Esophagus squamous epithelium (tissue), 5 donors: ENCODE measurements around the gene XPNPEP1. TPM values are rescaled to one million over a fixed set of nuclear protein-coding genes. Genes with fewer than 3 reads are reported as not detected.

ENCODE experiments used
- DNase-seq: peaks from one replicate; lab custom pipeline; 2025; lab: John Stamatoyannopoulos, UW
- H3K27ac ChIP-seq, 4 donors: fragments of 200-600 bp; sonication (generic); one replicate each; pipeline ENCODE4 v1.5.1; 2016 to 2019; ENCODE audit warnings: mild to moderate bottlenecking in 1 of 4
- H3K27me3 ChIP-seq, 4 donors: fragments of 200-600 bp; sonication (generic); 1 replicate in 3 of 4; 2 replicates in 1 of 4; pipeline versions ENCODE4 v1.5.1 to v1.6.0; 2017 to 2021; ENCODE audit warnings: antibody characterized with exemption in 1 of 4
- H3K36me3 ChIP-seq, 3 donors: fragments of 200-600 bp; sonication (generic); one replicate each; pipeline ENCODE4 v1.5.1; 2016 to 2019
- H3K4me1 ChIP-seq, 3 donors: fragments of 200-600 bp; sonication (generic); one replicate each; pipeline ENCODE4 v1.5.1; 2017 to 2019
- H3K4me3 ChIP-seq, 4 donors: fragments of 200-600 bp; sonication (generic); 1 replicate in 3 of 4; 2 replicates in 1 of 4; pipeline ENCODE4 v1.5.1; 2016 to 2019; ENCODE audit warnings: mild to moderate bottlenecking in 2 of 4, moderate library complexity in 1 of 4
- H3K9me3 ChIP-seq, 3 donors: fragments of 200-600 bp; sonication (generic); one replicate each; pipeline ENCODE4 v1.5.1; 2016 to 2019
- CTCF ChIP-seq, 6 experiments: fragments of 450-650 bp in 4 of 6; fragments of 200-600 bp in 2 of 6; sonication (generic) in 2 of 6; IDR thresholded peaks; one replicate each; pipeline ENCODE4 v1.5.1; 2016 to 2019; ENCODE audit warnings: antibody characterized with exemption in 6 of 6, mild to moderate bottlenecking in 4 of 6, moderate library complexity in 4 of 6
- POLR2A ChIP-seq, 4 donors: fragments of 450-650 bp; IDR thresholded peaks; one replicate each; pipeline ENCODE4 v1.6.1; 2017; ENCODE audit warnings: antibody characterized with exemption in 4 of 4, mild to moderate bottlenecking in 4 of 4, moderate library complexity in 3 of 4
- WGBS, 2 donors: methylation state at CpG; one replicate each; pipeline ENCODE4 v1.1.5; 2018; 5-methylcytosine and 5-hydroxymethylcytosine counted together
- intact Hi-C: fragments of 100-400 bp; cut with DNase I; formaldehyde crosslinking; loops from one replicate; pipeline ENCODE4 v1.15.0; 2022
- total RNA-seq, 4 donors: library from RNA; depleted of rRNA; stranded (reverse); fragments of >200 nt; gene quantifications; one replicate each; pipeline ENCODE4 v1.1.0, GENCODE V29; 2016
- donor health status: DM: yes; HTN: yes; CAD: no.

The XPNPEP1 gene
- total RNA-seq, 4 donors from 2014 or later: 39.0 to 79.3 (median 60.1) TPM

- peaks cover under 1 to 45% (median 6%) of the 10 kb centered on the region in 3 donors for H3K36me3 ChIP-seq
- intact Hi-C loops: no loop called here
- TF ChIP-seq POLR2A (IDR thresholded peaks at IDR 0.05) (no peak), CTCF (IDR thresholded peaks at IDR 0.05) (no peak)
- DNase-seq: no peak
- H3K4me3 ChIP-seq: no peak overlapping the region
- no peak overlapping the region for H3K27ac ChIP-seq
- peaks cover 0 to 14% (median 0%) of the 10 kb centered on the region in 3 donors for H3K4me1 ChIP-seq
- H3K27me3 ChIP-seq: no peaks in the 10 kb centered on the region
- no peaks in the 10 kb centered on the region for H3K9me3 ChIP-seq
- WGBS, 2 donors: 54 to 59% methylated on average over 3 to 6 of the region's 6 CpGs
Measured at GRCh38 chr10:109862041-109862440, 61.3 kb downstream of the XPNPEP1 start.

GRCh38 chr10:109861081-109861480 lies 62.2 kb downstream of the XPNPEP1 start:
- Histone ChIP-seq H3K36me3 (peaks cover 0 to 35% (median 6%) of the 10 kb centered on the region in 3 donors), H3K9me3 (no peaks in the 10 kb centered on the region), H3K4me1 (peaks cover 0 to 14% (median 0%) of the 10 kb centered on the region in 3 donors), H3K27ac (no peak overlapping the region), H3K4me3 (no peak overlapping the region), H3K27me3 (no peaks in the 10 kb centered on the region)
- TF ChIP-seq CTCF (IDR thresholded peaks at IDR 0.05) (no peak), POLR2A (IDR thresholded peaks at IDR 0.05) (no peak)
- 51 to 71% methylated on average over 4 of the region's 4 CpGs for WGBS, 2 donors
- no peak for DNase-seq
- intact Hi-C loops: no loop called here

- intact Hi-C loops: no loop called here
- no peaks in the 10 kb centered on the region for H3K9me3 ChIP-seq
- TF ChIP-seq CTCF (IDR thresholded peaks at IDR 0.05) (no peak), POLR2A (IDR thresholded peaks at IDR 0.05) (no peak)
- peaks cover 0 to 14% (median 0%) of the 10 kb centered on the region in 3 donors for H3K4me1 ChIP-seq
- 83 to 88% methylated on average over 1 of the region's 1 CpG for WGBS, 2 donors
- DNase-seq: no peak
- peaks cover 0 to 16% (median 0%) of the 10 kb centered on the region in 3 donors for H3K36me3 ChIP-seq
- H3K27me3 ChIP-seq: no peaks in the 10 kb centered on the region
- H3K27ac ChIP-seq: no peak overlapping the region
- no peak overlapping the region for H3K4me3 ChIP-seq
Measured at GRCh38 chr10:109859221-109859620, 64.1 kb downstream of the XPNPEP1 start.

- H3K9me3 ChIP-seq: no peaks in the 10 kb centered on the region
- H3K4me1 ChIP-seq: peaks cover 0 to 12% (median 0%) of the 10 kb centered on the region in 3 donors
- no peak overlapping the region for H3K4me3 ChIP-seq
- intact Hi-C loops: no loop called here
- DNase-seq: no peak
- TF ChIP-seq POLR2A (IDR thresholded peaks at IDR 0.05) (no peak), CTCF (IDR thresholded peaks at IDR 0.05) (no peak)
- WGBS, 2 donors: 83 to 87% methylated on average over 5 of the region's 5 CpGs
- H3K36me3 ChIP-seq: no peaks in the 10 kb centered on the region
- no peak overlapping the region for H3K27ac ChIP-seq
- no peaks in the 10 kb centered on the region for H3K27me3 ChIP-seq
Measured at GRCh38 chr10:109855746-109856145, 67.6 kb downstream of the XPNPEP1 start.

GRCh38 chr10:109853921-109854320 lies 69.4 kb downstream of the XPNPEP1 start:
- Histone ChIP-seq H3K4me3 (no peak overlapping the region), H3K27ac (no peak overlapping the region), H3K4me1 (peaks cover 0 to 9% (median 0%) of the 10 kb centered on the region in 3 donors), H3K27me3 (no peaks in the 10 kb centered on the region), H3K9me3 (no peaks in the 10 kb centered on the region), H3K36me3 (no peaks in the 10 kb centered on the region)
- DNase-seq: no peak
- 95 to 96% methylated on average over 7 of the region's 7 CpGs for WGBS, 2 donors
- TF ChIP-seq CTCF (IDR thresholded peaks at IDR 0.05) (no peak), POLR2A (IDR thresholded peaks at IDR 0.05) (no peak)
- intact Hi-C loops: no loop called here
